Measurements from ENCODE around the gene RPH3AL.
A peak's percentile ranks its signal among the peaks of the same experiment; 100 is the strongest.

The RPH3AL gene

GRCh38 chr17:306116-306515 lies 46.5 kb downstream of the RPH3AL start:
- intact Hi-C loops (cut with DNase I), result no loop called here
- peak in 3 of 10 donors; percentile 58 to 75 (median 62) for DNase-seq

DNA sequence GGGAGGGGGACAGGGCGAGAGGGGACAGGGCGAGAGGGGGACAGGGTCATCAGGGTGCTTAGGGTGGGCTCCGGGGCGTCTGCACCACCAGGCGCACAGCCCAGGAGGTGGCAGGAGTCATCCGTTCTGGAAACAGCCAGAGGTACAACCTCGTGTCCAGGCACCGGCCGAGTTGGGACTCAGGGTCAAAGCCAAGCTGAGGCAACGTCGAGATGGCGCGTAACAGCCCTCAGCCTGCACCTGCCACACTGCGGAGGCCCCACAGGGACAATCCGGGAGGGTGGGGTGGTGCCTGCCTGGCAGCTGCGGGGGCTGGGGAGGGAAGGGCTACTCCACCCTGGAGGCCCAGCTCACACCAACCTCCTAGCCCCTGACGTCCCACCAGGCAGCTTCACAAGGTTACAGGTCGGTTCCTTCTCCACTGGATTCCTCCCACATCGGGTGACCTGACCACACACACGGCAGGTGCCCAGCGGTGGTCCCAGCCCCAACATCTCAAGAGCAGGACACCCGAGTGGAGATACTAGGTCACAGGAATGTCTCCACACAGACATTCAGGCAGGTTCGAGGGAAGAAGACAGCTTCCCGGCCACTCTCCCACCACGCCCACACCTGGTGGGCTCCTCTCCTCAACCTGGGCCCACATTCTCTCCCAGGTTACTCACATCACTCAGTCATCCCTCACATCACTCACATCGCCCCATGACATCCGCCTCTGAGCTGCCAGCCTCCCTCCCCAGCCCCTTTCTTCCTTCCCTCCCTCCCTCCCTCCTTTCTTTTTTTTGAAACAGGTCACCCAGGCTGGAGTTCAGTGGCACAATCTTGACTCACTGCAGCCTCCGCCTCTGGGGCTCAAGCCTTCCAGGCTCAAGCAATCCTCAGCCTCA lies 47.3 kb downstream of the RPH3AL start:
- intact Hi-C loops (cut with DNase I), result no loop called here
- peak in 3 of 10 donors; percentile 62 to 77 (median 66) for DNase-seq

GRCh38 chr17:304461-304860 lies 48.1 kb downstream of the RPH3AL start:
- intact Hi-C loops (cut with DNase I), result no loop called here
- peak in 3 of 10 donors; percentile 25 to 81 (median 70) for DNase-seq

DNA sequence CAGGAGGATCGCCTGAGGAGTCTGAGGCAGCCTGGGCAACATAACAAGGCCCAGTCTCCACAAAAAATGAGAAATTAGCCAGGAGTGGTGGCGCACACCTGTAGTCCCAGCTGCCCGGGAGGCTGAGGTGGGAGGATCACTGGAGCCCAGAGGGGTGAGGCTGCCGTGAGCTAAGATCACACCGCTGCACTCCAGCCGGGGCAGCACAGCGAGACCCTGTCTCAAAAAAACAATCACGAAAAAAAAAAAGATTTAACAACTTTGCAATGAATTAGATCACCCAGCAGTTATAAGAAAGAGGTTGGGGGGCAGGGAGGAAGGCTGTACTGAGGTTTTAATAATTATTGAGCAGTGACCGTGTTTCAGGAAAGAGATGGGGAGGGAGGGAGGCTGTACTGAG lies 49.4 kb downstream of the RPH3AL start:
- intact Hi-C loops (cut with DNase I), result no loop called here
- DNase-seq, result peak in 3 of 10 donors; percentile 18 to 39 (median 37)

DNA sequence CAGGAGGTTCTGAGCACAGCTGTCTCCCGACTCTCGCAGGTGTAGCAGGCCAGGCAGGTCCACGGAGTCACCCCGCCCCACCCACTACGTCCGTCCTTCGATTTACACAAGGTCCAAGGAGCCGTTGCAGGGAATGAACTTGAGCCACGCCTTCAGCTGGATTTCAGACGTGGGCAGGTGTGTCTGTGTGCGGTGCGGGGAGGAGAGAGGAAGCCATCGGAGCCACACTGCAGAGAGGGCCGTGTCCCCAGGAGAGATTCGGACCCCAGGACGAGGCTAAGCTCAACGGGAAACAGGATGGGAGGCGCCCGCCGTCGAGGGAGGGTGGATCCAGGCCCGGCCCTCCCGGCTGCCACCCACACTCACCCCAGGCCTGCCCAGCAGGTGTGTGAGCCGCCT lies 50.3 kb downstream of the RPH3AL start:
- intact Hi-C loops (cut with DNase I), result no loop called here

DNA sequence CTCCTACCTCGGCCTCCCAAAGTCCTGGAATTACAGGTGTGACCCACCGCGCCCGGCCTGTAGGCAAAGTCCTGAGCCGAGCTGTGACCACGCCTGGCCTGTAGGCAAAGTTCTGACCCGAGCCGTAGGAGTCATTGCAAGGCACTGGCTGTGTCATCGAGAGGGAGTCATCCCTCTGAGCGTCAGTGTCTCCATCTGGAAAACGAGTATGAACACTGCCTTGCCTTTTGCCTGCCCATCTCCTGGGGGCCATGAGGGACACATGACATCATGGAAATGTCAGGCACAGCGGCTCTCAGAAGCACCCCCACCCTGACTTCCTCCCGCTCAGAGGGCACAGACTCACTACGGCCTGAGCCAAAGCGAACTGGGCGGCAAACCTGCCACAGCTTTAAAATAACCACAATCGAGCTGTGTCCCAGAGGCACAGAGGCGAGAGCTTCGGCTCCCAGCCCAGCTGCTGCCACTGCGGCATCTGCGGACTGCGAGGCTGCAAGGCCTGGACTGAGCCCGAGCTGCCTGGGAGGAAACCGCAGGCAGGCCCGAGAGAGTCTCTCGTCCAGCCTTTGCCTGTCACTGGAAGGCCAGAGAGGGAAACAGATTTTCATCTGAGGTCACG lies 50.8 kb downstream of the RPH3AL start:
- peak in 3 of 10 donors; percentile 51 to 78 (median 59) for DNase-seq
- intact Hi-C loops (cut with DNase I), result no loop called here

More for the DNA sequence above, 50.3 kb downstream of the RPH3AL start:
- DNase-seq, result peak in 3 of 10 donors; percentile 42 to 78 (median 70)

GRCh38 chr17:300881-301280 lies 51.7 kb downstream of the RPH3AL start:
- intact Hi-C loops (cut with DNase I), result no loop called here

GRCh38 chr17:299546-299945 lies 53.1 kb downstream of the RPH3AL start:
- peak in 3 of 10 donors; percentile 57 to 73 (median 59) for DNase-seq
- intact Hi-C loops (cut with DNase I), result no loop called here

More at GRCh38 chr17:300881-301280, 51.7 kb downstream of the RPH3AL start:
- peak in 2 of 10 donors; percentile 27 to 57 for DNase-seq

DNA sequence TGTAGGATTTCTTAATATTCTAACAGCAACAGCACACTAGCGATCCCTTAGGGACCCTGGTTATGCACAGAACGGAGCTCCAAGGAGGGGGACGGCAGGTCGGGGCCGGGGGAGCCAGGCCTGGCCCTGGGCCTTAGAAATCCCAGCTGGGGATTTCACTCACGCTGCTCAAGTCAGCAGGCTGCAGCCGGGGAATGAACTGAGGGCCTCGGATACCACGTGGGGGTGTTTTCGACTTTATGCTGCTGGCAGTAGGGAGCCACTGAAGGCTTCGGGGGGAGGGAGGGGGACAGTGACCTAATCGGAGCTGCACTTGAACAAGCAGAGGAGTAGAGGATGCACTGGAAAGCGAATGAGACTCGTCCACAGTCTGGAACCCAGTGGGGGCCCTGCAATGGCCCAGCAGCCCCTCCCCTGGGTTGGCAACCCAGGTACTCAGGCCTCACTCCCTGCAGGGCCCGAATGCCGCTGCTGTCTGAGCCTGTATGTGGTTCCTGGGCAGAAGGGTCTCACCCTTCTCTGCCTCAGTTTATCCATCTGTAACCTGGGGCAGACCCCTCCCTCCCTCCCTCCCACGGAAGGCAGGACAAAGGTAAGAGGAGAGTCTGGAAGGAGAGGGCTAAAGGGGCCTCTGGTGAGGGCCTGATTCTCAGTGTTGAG lies 53.7 kb downstream of the RPH3AL start:
- DNase-seq, result peak in 3 of 10 donors; percentile 30 to 59 (median 49)

DNA sequence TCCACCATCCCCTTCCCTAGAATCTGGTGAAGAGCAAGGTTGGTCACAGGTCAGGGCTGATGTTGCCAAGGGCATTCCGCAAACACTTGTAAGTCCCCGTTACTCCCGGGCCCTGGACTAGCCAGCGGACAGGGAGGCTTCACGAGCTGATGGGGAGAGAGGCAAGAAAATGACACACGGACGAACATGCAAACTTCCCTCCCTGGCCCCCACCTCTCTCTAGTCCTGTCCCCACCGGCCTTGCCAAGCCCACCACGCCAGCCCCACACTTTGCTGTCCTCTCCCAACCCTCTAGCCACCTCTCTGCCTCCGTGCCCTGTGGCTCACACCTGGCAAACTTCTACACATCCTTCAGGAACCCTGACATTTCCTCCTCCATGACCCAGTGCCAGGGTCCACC lies 54.8 kb downstream of the RPH3AL start:
- peak in 3 of 10 donors; percentile 28 to 71 (median 50) for DNase-seq
- intact Hi-C loops (cut with DNase I), result no loop called here

More for the DNA sequence above, 53.7 kb downstream of the RPH3AL start:
- intact Hi-C loops (cut with DNase I), result no loop called here

GRCh38 chr17:296906-297690 lies 55.5 kb downstream of the RPH3AL start:
- intact Hi-C loops (cut with DNase I), result no loop called here
- peak in 3 of 10 donors; percentile 43 to 54 (median 46) for DNase-seq

- DNase-seq, result peak in 3 of 10 donors; percentile 53 to 69 (median 65)
- intact Hi-C loops (cut with DNase I), result no loop called here
Measured at GRCh38 chr17:296379-296778, 56.2 kb downstream of the RPH3AL start.

DNA sequence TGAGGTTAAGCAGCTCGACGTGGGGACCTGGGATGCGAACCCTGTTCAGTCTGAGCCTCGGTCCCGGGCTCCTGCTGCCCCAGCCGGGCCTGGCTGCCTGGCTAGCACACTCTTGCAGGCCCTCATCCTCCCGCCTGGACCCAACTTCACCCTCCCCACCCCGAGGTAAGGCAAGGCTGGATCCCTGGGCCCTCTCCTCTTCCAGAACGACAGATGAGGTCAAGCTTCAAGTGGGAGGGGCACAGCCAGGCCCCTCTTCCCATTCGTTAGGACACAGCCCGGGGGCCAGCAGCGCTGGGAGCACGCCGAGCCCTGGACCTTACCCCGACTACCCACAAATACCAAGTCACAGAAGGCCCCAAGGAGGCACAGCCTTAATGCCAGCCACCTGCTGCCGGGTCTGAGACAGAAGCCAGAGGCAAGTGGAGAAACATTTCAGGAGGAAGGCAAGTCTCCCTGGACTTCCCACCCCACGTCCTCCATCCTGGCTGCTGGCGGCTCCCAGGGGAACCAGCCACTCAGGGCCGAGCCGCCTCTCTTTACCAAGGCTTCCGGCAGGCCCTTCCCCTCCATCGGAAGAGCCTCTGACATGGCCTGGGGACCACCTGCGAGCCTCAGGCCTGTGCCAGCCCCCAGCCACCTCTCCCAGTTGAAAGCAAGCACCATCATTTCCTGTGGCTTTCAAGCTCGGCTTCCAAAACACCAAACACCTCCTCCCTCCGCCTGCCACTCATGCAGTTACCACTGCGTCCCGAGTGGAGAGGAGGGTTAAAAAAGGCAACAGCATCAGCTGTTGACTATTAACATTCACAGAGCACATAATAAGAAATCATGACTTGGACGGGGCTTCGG lies 59.9 kb downstream of the RPH3AL start:
- peak in 5 of 10 donors; percentile 7 to 81 (median 63) for DNase-seq
- intact Hi-C loops (cut with DNase I), result no loop called here

- intact Hi-C loops (cut with DNase I), result no loop called here
Measured at GRCh38 chr17:292016-292415, 60.6 kb downstream of the RPH3AL start.

DNA sequence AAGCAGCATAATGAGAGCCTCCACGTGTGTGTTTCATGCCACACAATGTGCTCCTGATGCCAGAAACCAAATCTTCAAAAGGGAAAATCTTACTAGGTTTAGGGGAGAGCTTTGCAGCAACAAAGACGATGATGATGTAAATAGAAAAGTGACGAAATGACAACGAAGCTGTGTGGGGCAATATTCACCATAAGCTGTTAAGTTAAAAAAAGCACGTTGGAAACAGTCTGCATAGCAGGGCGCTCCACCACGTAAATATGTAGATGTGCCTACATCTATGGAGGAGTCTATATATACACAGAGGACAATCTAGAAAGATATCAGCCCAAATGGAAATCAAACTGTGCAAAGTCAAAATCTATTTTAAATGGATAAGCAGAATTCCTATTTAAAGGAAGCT lies 61.0 kb downstream of the RPH3AL start:
- DNase-seq, result peak in 1 of 10 donors; percentile 12

More at GRCh38 chr17:292016-292415, 60.6 kb downstream of the RPH3AL start:
- DNase-seq, result peak in 4 of 10 donors; percentile 4 to 54 (median 37)

GRCh38 chr17:290626-291025 lies 62.0 kb downstream of the RPH3AL start:
- intact Hi-C loops (cut with DNase I), result no loop called here
- DNase-seq, result peak in 5 of 10 donors; percentile 0 to 65 (median 52)

More for the DNA sequence above, 61.0 kb downstream of the RPH3AL start:
- intact Hi-C loops (cut with DNase I), result no loop called here

DNA sequence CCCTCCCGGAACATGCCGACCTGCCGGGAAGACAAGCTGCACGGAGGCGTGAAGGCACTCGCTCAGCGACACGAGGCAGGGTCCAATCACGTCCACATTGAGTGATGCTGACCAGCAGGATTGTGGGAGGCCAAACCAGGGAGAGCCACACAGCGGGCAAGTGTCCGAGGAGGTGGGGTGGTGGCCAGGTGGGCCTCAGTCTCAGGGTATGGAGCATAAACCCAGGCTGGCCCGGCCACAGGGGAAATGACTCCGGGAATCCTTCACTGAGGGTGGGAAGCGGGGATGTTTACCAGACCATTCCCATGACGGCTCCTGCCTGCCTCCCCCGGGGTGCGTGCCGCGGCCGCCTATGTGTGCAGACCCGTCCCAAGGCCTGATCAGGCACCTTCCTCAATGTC lies 62.5 kb downstream of the RPH3AL start:
- intact Hi-C loops (cut with DNase I), result no loop called here
- DNase-seq, result peak in 4 of 10 donors; percentile 2 to 75 (median 12)

GRCh38 chr17:289409-289808 lies 63.2 kb downstream of the RPH3AL start:
- peak in 4 of 10 donors; percentile 1 to 76 (median 33) for DNase-seq
- intact Hi-C loops (cut with DNase I), result no loop called here
